Tibial artery (tissue), 4 donors: ENCODE data around the gene GARRE1.

Source experiments
- DNase-seq, 2 donors: peaks; one replicate each; pipeline ENCODE4 v3.0.0-alpha.2; 2019
- H3K27ac ChIP-seq, 2 donors: fragments of 200-600 bp; sonication (generic) in 1 of 2; 1 replicate in 1 of 2; 2 replicates in 1 of 2; pipeline ENCODE4 v1.5.1; 2018 to 2019; ENCODE audit warnings: mild to moderate bottlenecking in 1 of 2
- H3K27me3 ChIP-seq, 2 donors: fragments of 200-600 bp; sonication (generic) in 1 of 2; one replicate each; pipeline versions ENCODE4 v1.5.1 to v1.6.0; 2016 to 2019
- H3K36me3 ChIP-seq, 3 donors: fragments of 200-600 bp; sonication (generic) in 2 of 3; one replicate each; pipeline ENCODE4 v1.5.1; 2016 to 2019; ENCODE audit warnings: mild to moderate bottlenecking in 2 of 3
- H3K4me1 ChIP-seq, 4 donors: fragments of 200-600 bp; sonication (generic) in 2 of 4; 1 replicate in 3 of 4; 2 replicates in 1 of 4; pipeline ENCODE4 v1.5.1; 2016 to 2019
- H3K4me3 ChIP-seq, 2 donors: fragments of 200-600 bp; sonication (generic) in 1 of 2; 1 replicate in 1 of 2; 2 replicates in 1 of 2; pipeline ENCODE4 v1.5.1; 2018 to 2019; ENCODE audit warnings: mild to moderate bottlenecking in 2 of 2
- H3K9me3 ChIP-seq, 3 donors: fragments of 200-600 bp; sonication (generic) in 1 of 3; one replicate each; pipeline ENCODE4 v1.5.1; 2016 to 2019
- intact Hi-C: fragments of 100-400 bp; cut with DNase I; formaldehyde crosslinking; loops from one replicate; pipeline ENCODE4 v1.15.0; 2023; ENCODE audit warnings: low total_unique reads
- TF ChIP-seq, protein P1 (sequence below), 2 experiments: fragments of 200-600 bp in 1 of 2; fragments of 450-650 bp in 1 of 2; IDR thresholded peaks; one replicate each; pipeline ENCODE4 v1.5.1; 2017 to 2019; ENCODE audit warnings: antibody characterized with exemption in 2 of 2, mild to moderate bottlenecking in 1 of 2, moderate library complexity in 1 of 2

Gene GARRE1

DNA sequence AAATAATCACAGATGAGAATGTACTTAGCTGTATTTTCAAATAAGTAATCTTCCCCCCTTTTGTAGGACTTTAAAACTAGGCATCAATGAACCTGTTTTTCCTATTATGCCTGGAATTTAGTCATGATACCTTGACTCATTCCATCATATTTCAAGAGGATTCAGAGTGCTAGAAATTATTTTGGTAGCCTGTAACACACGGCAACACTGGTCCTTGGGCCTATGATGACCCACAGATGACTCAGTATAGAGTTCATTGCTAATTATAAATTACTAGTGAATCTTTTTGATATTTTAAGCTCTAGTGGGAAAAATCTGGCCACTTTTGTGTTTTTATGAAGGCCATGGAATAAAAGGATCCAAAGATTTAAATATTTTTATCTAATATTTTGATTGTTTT is 26.0 kb upstream of the GARRE1 start:
- intact Hi-C loops = no loop called here
- TF ChIP-seq, protein P1, sequence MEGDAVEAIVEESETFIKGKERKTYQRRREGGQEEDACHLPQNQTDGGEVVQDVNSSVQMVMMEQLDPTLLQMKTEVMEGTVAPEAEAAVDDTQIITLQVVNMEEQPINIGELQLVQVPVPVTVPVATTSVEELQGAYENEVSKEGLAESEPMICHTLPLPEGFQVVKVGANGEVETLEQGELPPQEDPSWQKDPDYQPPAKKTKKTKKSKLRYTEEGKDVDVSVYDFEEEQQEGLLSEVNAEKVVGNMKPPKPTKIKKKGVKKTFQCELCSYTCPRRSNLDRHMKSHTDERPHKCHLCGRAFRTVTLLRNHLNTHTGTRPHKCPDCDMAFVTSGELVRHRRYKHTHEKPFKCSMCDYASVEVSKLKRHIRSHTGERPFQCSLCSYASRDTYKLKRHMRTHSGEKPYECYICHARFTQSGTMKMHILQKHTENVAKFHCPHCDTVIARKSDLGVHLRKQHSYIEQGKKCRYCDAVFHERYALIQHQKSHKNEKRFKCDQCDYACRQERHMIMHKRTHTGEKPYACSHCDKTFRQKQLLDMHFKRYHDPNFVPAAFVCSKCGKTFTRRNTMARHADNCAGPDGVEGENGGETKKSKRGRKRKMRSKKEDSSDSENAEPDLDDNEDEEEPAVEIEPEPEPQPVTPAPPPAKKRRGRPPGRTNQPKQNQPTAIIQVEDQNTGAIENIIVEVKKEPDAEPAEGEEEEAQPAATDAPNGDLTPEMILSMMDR (IDR thresholded peaks at IDR 0.05) = no peak
- Histone ChIP-seq H3K36me3 (peaks cover 55 to 70% (median 65%) of the 10 kb centered on the region in 3 donors), H3K4me1 (peaks cover 0 to 19% (median 12%) of the 10 kb centered on the region in 4 donors), H3K27ac (peak overlapping the region in 1 of 2 donors; percentile 20), H3K4me3 (no peak overlapping the region), H3K9me3 (no peaks in the 10 kb centered on the region), H3K27me3 (no peaks in the 10 kb centered on the region)
- no peak for DNase-seq

DNA sequence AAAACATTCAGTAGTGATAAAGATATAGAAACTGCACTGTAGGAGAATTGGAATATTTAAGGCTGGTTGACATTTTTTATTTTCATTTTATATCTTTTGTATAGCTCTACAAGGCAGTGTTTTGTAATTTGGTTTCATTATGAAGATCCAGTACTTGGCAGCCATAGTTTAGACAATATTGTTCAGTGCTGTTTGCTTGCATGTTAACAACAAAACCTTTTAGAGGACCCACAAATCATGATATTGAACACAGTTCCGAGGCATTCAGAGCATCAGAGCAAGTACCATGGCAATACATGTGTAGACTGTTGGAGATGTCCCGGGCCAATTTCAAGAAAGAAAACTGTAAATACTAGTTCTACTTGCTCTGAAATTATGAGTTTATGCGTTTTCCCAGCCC is 25.6 kb upstream of the GARRE1 start:
- peak overlapping the region in 1 of 2 donors; percentile 20 for H3K27ac ChIP-seq
- TF ChIP-seq, protein P1 (IDR thresholded peaks at IDR 0.05) = no peak

DNA sequence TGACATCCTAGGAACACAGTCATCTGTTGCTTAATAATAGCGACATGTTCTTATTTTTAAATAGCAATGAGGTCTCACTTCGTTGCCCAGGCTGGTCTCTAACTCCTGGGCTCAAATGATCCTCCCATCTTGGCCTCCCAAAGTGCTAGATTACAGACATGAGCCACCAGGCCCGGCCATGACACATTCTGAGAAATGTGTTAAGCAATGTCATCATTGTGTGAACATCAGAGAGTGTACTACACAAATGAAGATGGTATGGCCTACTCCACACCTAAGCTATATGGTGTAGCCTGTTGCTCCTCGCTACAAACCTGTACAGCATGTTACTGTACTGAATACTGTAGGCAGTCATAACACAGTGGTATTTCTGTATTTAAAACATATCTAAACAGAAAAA is 24.6 kb upstream of the GARRE1 start:
- DNase-seq = no peak
- no peak overlapping the region for H3K27ac ChIP-seq
- TF ChIP-seq, protein P1 (IDR thresholded peaks at IDR 0.05) = no peak
- peaks cover 0 to 27% (median 14%) of the 10 kb centered on the region in 4 donors for H3K4me1 ChIP-seq
- H3K36me3 ChIP-seq = peaks cover 41 to 56% (median 53%) of the 10 kb centered on the region in 3 donors
- no peaks in the 10 kb centered on the region for H3K27me3 ChIP-seq
- intact Hi-C loops = no loop called here
- no peaks in the 10 kb centered on the region for H3K9me3 ChIP-seq
- no peak overlapping the region for H3K4me3 ChIP-seq

More for the DNA sequence above, 25.6 kb upstream of the GARRE1 start:
- peaks cover 51 to 65% (median 61%) of the 10 kb centered on the region in 3 donors for H3K36me3 ChIP-seq
- H3K27me3 ChIP-seq = no peaks in the 10 kb centered on the region
- DNase-seq = no peak
- intact Hi-C loops = no loop called here
- H3K4me3 ChIP-seq = no peak overlapping the region
- peaks cover 0 to 23% (median 14%) of the 10 kb centered on the region in 4 donors for H3K4me1 ChIP-seq
- no peaks in the 10 kb centered on the region for H3K9me3 ChIP-seq

DNA sequence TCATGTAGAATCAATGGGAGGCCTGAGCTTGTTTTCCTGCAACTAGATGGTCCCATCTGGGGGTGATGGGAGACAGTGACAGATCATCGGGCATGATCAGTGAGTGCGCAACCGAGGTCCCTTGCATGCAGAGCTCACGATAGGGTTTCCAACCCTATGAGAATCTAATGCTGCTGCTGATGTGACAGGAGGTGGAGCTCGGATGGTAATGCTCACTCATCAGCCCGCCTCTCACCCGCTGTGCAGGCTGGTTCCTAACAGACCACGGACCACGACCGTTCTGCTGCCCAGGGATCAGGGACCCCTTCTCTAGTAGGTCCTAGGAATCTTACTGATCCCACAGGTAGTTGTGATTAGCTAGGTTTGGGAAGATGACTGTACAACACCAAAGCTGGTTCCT is 23.5 kb upstream of the GARRE1 start:
- TF ChIP-seq, protein P1 (IDR thresholded peaks at IDR 0.05) = no peak
- H3K9me3 ChIP-seq = no peaks in the 10 kb centered on the region
- peak overlapping the region in 1 of 2 donors; percentile 67 for H3K27ac ChIP-seq
- H3K4me1 ChIP-seq = peaks cover 0 to 27% (median 14%) of the 10 kb centered on the region in 4 donors
- intact Hi-C loops = no loop called here
- DNase-seq = no peak
- no peak overlapping the region for H3K4me3 ChIP-seq
- peaks cover 30 to 45% (median 42%) of the 10 kb centered on the region in 3 donors for H3K36me3 ChIP-seq
- no peaks in the 10 kb centered on the region for H3K27me3 ChIP-seq

DNA sequence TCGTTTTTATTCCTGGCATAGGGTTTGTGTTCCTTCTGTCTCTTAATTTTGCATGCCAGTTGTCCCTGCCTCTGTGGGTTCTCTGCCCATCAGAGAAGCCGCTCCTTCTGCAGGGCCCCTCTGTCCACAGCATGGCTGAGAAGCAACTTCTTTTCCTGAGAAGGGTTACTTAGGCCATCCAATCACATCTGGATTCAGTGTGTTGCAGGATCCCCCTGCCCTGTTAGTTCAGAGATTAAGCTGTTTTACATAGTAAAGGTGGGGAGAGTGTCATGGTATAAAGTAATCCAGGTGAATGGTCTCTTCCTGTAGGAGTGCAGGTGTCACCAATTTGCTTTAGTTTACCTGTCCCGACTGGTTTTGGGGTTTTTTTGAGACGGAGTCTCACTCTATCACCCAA is 22.9 kb upstream of the GARRE1 start:
- DNase-seq = no peak
- peak overlapping the region; percentile 67 to 77 for H3K27ac ChIP-seq
- intact Hi-C loops = no loop called here
- H3K4me3 ChIP-seq = no peak overlapping the region
- peaks cover 0 to 27% (median 14%) of the 10 kb centered on the region in 4 donors for H3K4me1 ChIP-seq
- no peaks in the 10 kb centered on the region for H3K9me3 ChIP-seq
- TF ChIP-seq, protein P1 (IDR thresholded peaks at IDR 0.05) = no peak
- no peaks in the 10 kb centered on the region for H3K27me3 ChIP-seq
- H3K36me3 ChIP-seq = peaks cover 25 to 39% (median 38%) of the 10 kb centered on the region in 3 donors
